Right lobe of liver (tissue), 6 donors: Measurements from ENCODE around the gene EMX1. TPM values are rescaled to one million over a fixed set of nuclear protein-coding genes. Genes with fewer than 3 reads are reported as not detected.

ENCODE experiments used
- ATAC-seq, 4 donors: fragments of 200-7000 bp; cut with Tn5 transposase; one replicate each; pipeline ENCODE4 v1.9.1; 2020; ENCODE audit warnings: mild to moderate bottlenecking in 4 of 4, moderate library complexity in 4 of 4
- DNase-seq, 3 donors: peaks; one replicate each; pipeline ENCODE4 v3.0.0-alpha.2; 2020
- H3K27ac ChIP-seq, 3 donors: fragments of 200-600 bp; one replicate each; pipeline ENCODE4 v1.8.0; 2022
- H3K27me3 ChIP-seq, 2 donors: fragments of 200-600 bp; one replicate each; pipeline ENCODE4 v1.8.0; 2022
- H3K36me3 ChIP-seq, 4 donors: fragments of 200-600 bp; sonication (generic) in 1 of 4; one replicate each; pipeline versions ENCODE4 v1.5.1 to v1.8.0; 2017 to 2022; ENCODE audit warnings: control low read depth in 1 of 4
- H3K4me1 ChIP-seq, 4 donors: fragments of 200-600 bp; sonication (generic) in 1 of 4; one replicate each; pipeline versions ENCODE4 v1.5.1 to v1.8.0; 2017 to 2022; ENCODE audit warnings: control low read depth in 1 of 4
- H3K4me3 ChIP-seq, 3 donors: fragments of 200-600 bp; one replicate each; pipeline ENCODE4 v1.8.0; 2022
- H3K9me3 ChIP-seq, 4 donors: fragments of 200-600 bp; sonication (generic) in 1 of 4; one replicate each; pipeline versions ENCODE4 v1.5.1 to v1.8.0; 2017 to 2022; ENCODE audit warnings: control low read depth in 1 of 4
- POLR2A ChIP-seq: fragments of 450-650 bp; IDR thresholded peaks from one replicate; pipeline ENCODE4 v1.6.1; 2017; ENCODE audit warnings: antibody characterized with exemption, mild to moderate bottlenecking
- WGBS: methylation state at CpG from one replicate; pipeline ENCODE4 v1.1.6; 2018; ENCODE audit warnings: low coverage, low lambda C conversion rate; ENCODE audit not compliant: insufficient coverage; ENCODE audit errors: missing lambda C conversion rate; 5-methylcytosine and 5-hydroxymethylcytosine counted together
- intact Hi-C, 2 donors: fragments of 100-400 bp; cut with DNase I; formaldehyde crosslinking; loops; one replicate each; pipeline versions ENCODE4 v1.11.2 to v1.14.1; 2022
- total RNA-seq, 6 experiments: library from RNA; depleted of rRNA in 2 of 6; stranded (reverse); fragments of >200 nt in 2 of 6; fragmentation: NEBNext Ultra II Directional in 3 of 6; extraction: Animal tissue kit (Norgen Biotek cat#: 25700) in 3 of 6; gene quantifications; one replicate each; pipeline versions ENCODE4 v1.1.0 to v1.2.4, GENCODE V29; 2016 to 2023
- TF ChIP-seq, protein P1 (sequence below), 4 donors: fragments of 200-600 bp in 3 of 4; fragments of 450-650 bp in 1 of 4; IDR thresholded peaks; one replicate each; pipeline versions ENCODE4 v1.5.1 to v1.8.0; 2016 to 2022; ENCODE audit warnings: antibody characterized with exemption in 4 of 4, mild to moderate bottlenecking in 2 of 4
- donor health status: DM: no; HTN: yes; CAD: no.
- donor health status: DM: no; HTN: no; CAD: no.
- donor health status: DM: no; HTN: no; CAD: no.
- donor health status: DM: no; HTN: yes; CAD: no.
- donor health status: DM: no; HTN: yes; CAD: no.

The EMX1 gene
- total RNA-seq, 6 experiments from 2014 or later: 0.25 to 0.49 (median 0.29) TPM; not detected in 3

- Histone ChIP-seq H3K9me3 (no peaks in the 10 kb centered on the region), H3K36me3 (peaks cover 0 to 12% (median 5%) of the 10 kb centered on the region in 4 donors), H3K27ac (no peak overlapping the region), H3K4me3 (no peak overlapping the region), H3K4me1 (no peaks in the 10 kb centered on the region), H3K27me3 (no peaks in the 10 kb centered on the region)
- no peak for ATAC-seq
- TF ChIP-seq, protein P1, sequence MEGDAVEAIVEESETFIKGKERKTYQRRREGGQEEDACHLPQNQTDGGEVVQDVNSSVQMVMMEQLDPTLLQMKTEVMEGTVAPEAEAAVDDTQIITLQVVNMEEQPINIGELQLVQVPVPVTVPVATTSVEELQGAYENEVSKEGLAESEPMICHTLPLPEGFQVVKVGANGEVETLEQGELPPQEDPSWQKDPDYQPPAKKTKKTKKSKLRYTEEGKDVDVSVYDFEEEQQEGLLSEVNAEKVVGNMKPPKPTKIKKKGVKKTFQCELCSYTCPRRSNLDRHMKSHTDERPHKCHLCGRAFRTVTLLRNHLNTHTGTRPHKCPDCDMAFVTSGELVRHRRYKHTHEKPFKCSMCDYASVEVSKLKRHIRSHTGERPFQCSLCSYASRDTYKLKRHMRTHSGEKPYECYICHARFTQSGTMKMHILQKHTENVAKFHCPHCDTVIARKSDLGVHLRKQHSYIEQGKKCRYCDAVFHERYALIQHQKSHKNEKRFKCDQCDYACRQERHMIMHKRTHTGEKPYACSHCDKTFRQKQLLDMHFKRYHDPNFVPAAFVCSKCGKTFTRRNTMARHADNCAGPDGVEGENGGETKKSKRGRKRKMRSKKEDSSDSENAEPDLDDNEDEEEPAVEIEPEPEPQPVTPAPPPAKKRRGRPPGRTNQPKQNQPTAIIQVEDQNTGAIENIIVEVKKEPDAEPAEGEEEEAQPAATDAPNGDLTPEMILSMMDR (IDR thresholded peaks at IDR 0.05): no peak
- no peak for TF ChIP-seq POLR2A
- WGBS: 100% methylated on average over 1 of the region's 2 CpGs
- no peak for DNase-seq
- intact Hi-C loops: no loop called here
These were observed 38.7 kb downstream of the EMX1 start for GRCh38 chr2:72956050-72956395.

- ATAC-seq (peak in 2 of 4 donors; percentile 23), DNase-seq (no peak)
- Histone ChIP-seq H3K9me3 (no peaks in the 10 kb centered on the region), H3K4me3 (no peak overlapping the region), H3K4me1 (no peaks in the 10 kb centered on the region), H3K27me3 (no peaks in the 10 kb centered on the region), H3K36me3 (peaks cover 0 to 12% (median 6%) of the 10 kb centered on the region in 4 donors), H3K27ac (no peak overlapping the region)
- TF ChIP-seq POLR2A: no peak
- TF ChIP-seq, protein P1 (IDR thresholded peaks at IDR 0.05): no peak
- WGBS: 68% methylated on average over 3 of the region's 3 CpGs
- intact Hi-C loops: no loop called here
These were observed 39.6 kb downstream of the EMX1 start for GRCh38 chr2:72956936-72957335.

DNA sequence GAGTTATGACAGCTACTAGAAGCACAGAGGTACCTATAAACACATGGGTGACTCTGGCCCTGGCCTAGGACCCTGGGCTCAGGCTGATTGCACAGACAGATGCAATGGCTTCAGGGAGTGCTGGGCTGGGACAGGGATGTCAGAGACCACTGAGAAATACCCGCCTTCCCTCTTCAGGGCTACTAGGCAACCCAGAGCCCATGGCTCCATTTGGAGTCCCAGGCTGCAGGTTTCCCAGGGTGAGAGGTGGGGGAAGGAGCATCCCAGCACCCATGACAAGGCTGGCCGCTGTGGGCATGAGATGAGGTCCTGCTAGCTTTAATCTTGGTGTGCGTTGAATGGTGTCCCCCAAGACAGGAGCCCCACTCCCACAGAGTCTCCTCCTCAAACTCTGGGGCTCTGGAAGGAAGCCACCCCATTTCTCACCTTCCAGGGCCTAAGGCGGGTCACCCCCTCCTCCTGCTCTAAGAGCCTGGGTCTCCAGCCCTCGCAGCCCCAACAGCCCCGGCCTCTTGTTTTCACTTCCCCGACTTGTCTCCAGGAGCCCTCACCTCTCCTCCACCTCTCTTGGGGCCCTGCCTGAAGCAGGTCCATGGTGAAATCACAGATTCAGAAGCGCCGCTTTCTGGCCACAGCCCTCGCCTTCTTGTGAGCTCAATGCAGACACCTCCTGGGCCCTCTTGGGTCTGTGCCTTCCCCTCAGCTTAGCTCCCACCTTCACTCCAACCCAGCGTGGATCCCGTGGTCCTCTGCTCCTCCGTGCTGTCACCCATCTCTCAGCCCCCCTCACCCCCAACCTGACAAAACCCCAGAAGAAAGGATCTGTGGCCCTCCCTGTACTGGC is 41.4 kb downstream of the EMX1 start:
- TF ChIP-seq, protein P1 (IDR thresholded peaks at IDR 0.05): no peak
- no peak for TF ChIP-seq POLR2A
- peak in 1 of 3 donors; percentile 37 for DNase-seq
- intact Hi-C loops: no loop called here
- H3K36me3 ChIP-seq: peaks cover 0 to 12% (median 5%) of the 10 kb centered on the region in 4 donors
- H3K27me3 ChIP-seq: no peaks in the 10 kb centered on the region
- no peak overlapping the region for H3K27ac ChIP-seq
- H3K4me3 ChIP-seq: no peak overlapping the region
- no peaks in the 10 kb centered on the region for H3K9me3 ChIP-seq
- WGBS: 99% methylated on average over 8 of the region's 13 CpGs
- H3K4me1 ChIP-seq: no peaks in the 10 kb centered on the region
- ATAC-seq: no peak

- no peak for TF ChIP-seq POLR2A
- TF ChIP-seq, protein P1 (IDR thresholded peaks at IDR 0.05): no peak
- no peaks in the 10 kb centered on the region for H3K4me1 ChIP-seq
- H3K27me3 ChIP-seq: no peaks in the 10 kb centered on the region
- no peak overlapping the region for H3K4me3 ChIP-seq
- no peak overlapping the region for H3K27ac ChIP-seq
- H3K36me3 ChIP-seq: peaks cover 0 to 17% (median 6%) of the 10 kb centered on the region in 4 donors
- H3K9me3 ChIP-seq: no peaks in the 10 kb centered on the region
- 95% methylated on average over 7 of the region's 8 CpGs for WGBS
- DNase-seq (no peak), ATAC-seq (no peak)
- intact Hi-C loops: no loop called here
These were observed 42.2 kb downstream of the EMX1 start for GRCh38 chr2:72959554-72959953.
